GM12874 (cell line): ENCODE measurements around the gene FOXO6.

ENCODE experiments used
- TF ChIP-seq, protein P1 (sequence below): IDR thresholded peaks from 2 replicates; pipeline ENCODE4 v1.5.1; 2011; ENCODE audit warnings: low read depth, mild to moderate bottlenecking, control low read depth, low read length, moderate library complexity; ENCODE audit not compliant: insufficient read depth

FOXO6 gene

DNA sequence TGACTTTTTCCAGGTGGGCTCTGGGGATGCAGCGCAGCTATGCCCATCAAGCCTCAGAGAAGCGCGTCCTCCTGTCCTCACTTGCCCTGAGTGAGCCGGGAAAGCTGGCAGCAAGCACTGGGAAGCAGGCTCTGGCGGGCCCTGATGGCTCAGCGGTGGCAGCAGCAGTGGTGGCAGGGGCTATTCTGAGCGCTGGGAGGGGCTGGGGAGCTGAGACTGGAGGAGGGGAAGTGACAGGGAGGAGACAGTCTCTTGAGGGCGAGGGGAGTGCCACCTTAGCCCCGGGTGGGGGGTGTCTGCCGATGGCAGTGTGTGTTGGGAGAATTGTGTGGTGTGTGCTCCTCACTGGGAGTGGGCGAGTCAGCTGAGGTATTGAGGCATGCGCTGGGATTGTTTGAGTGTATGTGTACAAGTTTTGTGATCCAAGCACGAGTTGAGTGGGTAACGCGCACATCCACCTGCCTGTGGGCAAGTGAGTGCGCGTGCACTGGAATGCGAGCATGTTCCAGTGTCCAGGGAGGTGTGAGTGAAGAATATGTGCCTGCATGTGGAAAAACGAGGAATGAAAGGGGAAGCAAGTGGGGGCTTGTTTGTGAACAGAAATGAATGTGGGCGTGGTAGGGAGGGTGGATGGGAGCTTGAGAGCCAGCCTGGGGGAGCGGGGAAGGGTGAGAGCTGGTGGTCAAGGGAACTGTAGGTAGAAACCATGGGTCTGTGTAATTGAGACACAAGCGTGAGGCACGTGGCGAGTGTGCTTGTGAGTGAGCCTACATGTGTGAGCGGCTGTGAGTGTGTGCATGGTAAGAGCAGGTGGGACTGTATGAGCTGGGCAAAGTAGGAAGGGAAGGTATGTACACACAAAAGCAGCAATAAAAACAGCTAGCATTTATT is 2.9 kb upstream of the FOXO6 start:
- TF ChIP-seq, protein P1, sequence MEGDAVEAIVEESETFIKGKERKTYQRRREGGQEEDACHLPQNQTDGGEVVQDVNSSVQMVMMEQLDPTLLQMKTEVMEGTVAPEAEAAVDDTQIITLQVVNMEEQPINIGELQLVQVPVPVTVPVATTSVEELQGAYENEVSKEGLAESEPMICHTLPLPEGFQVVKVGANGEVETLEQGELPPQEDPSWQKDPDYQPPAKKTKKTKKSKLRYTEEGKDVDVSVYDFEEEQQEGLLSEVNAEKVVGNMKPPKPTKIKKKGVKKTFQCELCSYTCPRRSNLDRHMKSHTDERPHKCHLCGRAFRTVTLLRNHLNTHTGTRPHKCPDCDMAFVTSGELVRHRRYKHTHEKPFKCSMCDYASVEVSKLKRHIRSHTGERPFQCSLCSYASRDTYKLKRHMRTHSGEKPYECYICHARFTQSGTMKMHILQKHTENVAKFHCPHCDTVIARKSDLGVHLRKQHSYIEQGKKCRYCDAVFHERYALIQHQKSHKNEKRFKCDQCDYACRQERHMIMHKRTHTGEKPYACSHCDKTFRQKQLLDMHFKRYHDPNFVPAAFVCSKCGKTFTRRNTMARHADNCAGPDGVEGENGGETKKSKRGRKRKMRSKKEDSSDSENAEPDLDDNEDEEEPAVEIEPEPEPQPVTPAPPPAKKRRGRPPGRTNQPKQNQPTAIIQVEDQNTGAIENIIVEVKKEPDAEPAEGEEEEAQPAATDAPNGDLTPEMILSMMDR: no peak

DNA sequence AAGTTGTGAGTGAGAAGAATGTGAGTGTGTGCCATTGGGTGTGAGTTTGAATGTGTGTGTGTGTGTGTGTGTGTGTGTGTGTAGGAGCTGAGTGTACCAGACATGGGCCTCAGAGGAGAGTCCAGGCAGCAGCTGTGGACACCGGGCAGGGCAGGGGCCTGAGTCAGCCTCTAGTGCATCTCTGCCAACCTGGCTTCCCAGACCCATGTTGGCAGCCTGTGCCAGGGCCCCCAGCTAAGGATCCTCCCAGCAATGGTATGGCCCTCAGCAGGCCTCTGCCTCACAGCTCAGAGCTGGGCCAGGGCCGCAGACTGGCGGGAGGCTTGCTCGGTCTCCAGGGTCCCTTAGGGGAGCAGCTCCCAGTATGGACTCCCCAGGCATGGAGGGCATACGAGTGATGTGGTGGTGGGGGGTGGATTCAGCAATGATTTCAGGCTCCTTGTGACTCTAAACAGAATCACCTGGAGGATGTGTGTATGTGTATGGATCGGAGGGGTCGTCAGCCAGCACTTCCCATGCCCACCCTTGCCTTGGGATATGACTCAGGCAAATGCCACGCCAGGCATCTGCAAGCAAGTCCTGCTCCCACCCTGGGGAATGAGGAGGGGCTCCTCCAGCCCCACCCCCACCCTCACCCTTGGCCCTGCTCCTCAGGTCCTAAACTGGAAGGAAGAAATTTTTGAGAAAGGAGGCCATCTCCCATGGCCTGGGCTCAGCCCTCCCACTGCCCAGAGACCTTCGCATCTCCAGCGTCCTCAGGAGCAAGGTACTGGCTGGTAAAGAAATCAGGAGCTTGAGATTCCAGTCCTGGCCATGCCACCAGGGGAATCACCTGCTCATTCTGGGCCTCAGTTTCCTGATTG is 1.8 kb upstream of the FOXO6 start:
- TF ChIP-seq, protein P1: no peak

DNA sequence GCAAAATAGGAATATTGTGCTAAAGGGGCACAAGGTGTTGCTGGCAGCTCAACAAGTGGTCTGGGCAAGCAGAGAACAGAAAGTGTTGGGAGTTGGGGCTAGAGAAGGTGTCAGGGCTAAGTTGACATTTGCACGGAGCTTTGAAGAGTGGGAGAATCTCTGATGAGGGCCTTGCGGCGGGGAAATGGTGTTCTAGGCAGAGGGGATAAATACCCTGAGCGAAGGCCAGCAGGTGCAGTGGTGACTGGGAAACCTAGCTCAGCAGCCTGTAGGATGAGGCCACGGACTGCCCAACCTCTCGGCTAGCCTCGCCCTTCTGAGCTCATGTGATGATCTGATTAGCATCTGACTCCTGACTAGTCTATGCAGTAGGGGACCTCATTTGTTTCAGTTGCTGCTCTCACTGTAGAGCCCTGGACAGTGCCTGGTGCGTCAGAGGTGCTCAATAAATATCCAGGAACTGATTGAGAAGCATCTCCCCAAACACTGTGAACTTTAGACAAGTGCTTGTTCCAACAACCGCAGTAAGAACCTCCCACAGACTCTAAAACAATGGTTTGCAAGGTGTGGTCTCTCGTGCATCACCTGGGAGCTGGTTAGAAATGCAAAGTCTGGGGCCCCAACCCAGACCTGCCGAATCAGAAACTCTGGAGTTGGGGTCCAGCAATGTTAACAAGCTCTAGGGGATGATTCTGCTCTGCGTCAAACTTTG is 1.0 kb upstream of the FOXO6 start:
- TF ChIP-seq, protein P1: no peak

DNA sequence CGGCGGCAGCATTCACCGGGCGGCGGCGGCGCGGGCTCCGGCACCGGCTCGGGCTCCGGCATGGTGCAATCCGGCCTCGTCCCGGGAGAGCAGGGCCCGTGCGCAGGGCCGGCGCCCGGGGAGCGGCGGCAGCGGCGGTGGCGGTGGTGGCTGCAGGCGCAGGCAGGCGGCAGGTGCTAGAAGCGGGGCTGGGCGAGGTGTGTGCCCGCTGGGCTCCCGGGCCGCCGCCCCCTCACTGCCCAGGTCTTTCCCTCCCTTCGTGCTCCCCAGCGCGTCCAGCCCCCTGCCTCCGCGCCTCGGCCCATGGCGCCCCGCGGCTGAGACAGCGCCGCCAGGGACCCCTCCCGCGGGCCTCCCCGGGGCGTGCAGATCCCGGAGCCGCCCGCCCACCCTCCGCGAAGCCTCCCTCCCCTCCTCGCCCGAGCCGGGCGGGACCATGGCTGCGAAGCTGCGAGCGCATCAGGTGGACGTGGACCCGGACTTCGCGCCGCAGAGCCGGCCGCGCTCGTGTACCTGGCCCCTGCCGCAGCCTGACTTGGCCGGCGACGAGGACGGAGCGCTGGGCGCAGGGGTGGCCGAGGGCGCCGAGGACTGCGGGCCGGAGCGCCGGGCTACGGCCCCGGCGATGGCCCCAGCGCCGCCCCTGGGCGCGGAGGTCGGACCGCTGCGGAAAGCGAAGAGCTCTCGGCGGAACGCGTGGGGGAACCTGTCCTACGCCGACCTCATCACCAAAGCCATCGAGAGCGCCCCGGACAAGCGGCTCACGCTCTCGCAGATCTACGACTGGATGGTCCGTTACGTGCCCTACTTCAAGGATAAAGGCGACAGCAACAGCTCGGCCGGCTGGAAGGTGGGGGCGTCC is 492 bp downstream of the FOXO6 start:
- TF ChIP-seq, protein P1: no peak

DNA sequence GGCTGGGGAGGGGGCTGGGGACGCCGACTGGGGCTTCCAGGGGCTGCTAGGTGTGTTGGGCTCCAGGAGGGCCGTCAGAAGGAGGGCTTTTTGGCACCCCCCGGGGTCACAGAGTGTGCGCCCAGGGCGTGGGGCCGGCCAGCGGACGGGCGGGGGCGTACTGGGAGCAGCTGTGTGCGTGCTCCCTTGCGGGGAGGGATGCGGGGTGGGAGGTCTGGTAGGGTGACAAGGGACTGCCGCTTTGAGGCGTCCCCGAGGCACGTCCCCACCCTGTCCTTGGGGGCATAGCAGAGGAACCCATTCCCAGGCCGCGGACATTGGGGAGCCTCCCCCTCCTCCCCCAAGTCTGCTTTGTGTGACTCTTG is 1.1 kb downstream of the FOXO6 start:
- TF ChIP-seq, protein P1: no peak

DNA sequence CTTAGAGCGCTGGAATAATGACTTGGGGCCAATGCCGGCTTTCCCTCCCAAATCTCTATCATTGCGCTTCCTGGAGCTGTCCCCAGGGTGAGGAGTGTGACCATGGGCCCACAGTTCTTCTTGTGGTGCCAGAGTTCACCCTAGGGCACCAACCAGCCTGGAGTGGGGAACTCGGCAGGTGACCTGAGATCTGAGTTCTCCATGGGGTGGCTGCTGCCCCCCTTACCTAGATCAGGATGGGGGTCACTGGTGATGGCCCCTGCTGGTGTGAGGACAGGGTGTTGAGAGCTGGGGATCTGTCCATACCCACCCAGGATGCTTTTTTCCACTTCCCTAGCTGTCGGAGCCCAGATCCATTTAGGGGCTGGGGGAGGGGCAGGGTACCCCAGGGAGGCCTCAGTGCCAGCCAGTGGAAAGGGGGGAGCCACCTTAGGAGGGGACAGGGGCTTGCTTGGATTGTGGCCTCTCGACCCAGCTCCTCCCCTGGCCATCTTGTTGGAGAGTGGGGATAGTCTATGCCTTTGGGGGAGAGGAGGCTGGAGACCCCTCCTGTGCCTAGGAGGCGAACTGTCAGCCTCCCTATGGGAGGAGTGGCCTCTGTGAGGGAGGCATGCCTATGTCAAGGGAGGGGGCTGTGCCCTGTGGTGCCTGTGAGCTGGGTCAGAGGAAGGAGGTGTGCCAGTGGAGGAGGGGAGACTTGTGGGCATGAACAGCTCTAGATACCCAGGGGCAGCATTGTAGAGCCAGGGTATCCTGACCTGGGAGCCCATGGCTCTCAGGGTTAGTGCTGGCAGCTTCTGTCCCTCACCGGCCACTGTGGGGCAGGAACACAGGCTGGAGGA is 1.7 kb downstream of the FOXO6 start:
- TF ChIP-seq, protein P1: no peak
